ENCODE data around the gene ATF6.

The ATF6 gene

GRCh38 chr1:161966067-161966466 is 199.9 kb downstream of the ATF6 start:
- no peak for DNase-seq (ENCODE audit: low read depth, low spot score)

GRCh38 chr1:161970036-161970435 is 203.9 kb downstream of the ATF6 start:
- no peak for DNase-seq (ENCODE audit: low read depth, low spot score)

GRCh38 chr1:161970633-161971032 is 204.5 kb downstream of the ATF6 start:
- no peak for DNase-seq (ENCODE audit: low read depth, low spot score)

GRCh38 chr1:161972828-161973227 is 206.7 kb downstream of the ATF6 start:
- no peak for DNase-seq (ENCODE audit: low read depth, low spot score)

- DNase-seq (ENCODE audit: low read depth, low spot score) = no peak
These were observed 208.1 kb downstream of the ATF6 start for GRCh38 chr1:161973924-161974845.

GRCh38 chr1:161978011-161978790 is 212.1 kb downstream of the ATF6 start:
- no peak for DNase-seq (ENCODE audit: low read depth, low spot score)

GRCh38 chr1:161981126-161981525 is 215.0 kb downstream of the ATF6 start:
- DNase-seq (ENCODE audit: low read depth, low spot score) = no peak

- no peak for DNase-seq (ENCODE audit: low read depth, low spot score)
These were observed 215.8 kb downstream of the ATF6 start for GRCh38 chr1:161981735-161982506.

- DNase-seq (ENCODE audit: low read depth, low spot score) = no peak
These were observed 216.4 kb downstream of the ATF6 start for GRCh38 chr1:161982507-161982895.

- no peak for DNase-seq (ENCODE audit: low read depth, low spot score)
These were observed 216.8 kb downstream of the ATF6 start for GRCh38 chr1:161982917-161983316.

- DNase-seq (ENCODE audit: low read depth, low spot score) = no peak
These were observed 217.6 kb downstream of the ATF6 start for GRCh38 chr1:161983725-161984124.

- no peak for DNase-seq (ENCODE audit: low read depth, low spot score)
These were observed 219.2 kb downstream of the ATF6 start for GRCh38 chr1:161985301-161985822.

GRCh38 chr1:161986328-161986727 is 220.2 kb downstream of the ATF6 start:
- no peak for DNase-seq (ENCODE audit: low read depth, low spot score)

GRCh38 chr1:161987303-161987702 is 221.2 kb downstream of the ATF6 start:
- no peak for DNase-seq (ENCODE audit: low read depth, low spot score)

GRCh38 chr1:161987872-161988271 is 221.8 kb downstream of the ATF6 start:
- DNase-seq (ENCODE audit: low read depth, low spot score) = no peak

- DNase-seq (ENCODE audit: low read depth, low spot score) = no peak
These were observed 222.3 kb downstream of the ATF6 start for GRCh38 chr1:161988413-161988812.

- no peak for DNase-seq (ENCODE audit: low read depth, low spot score)
These were observed 223.0 kb downstream of the ATF6 start for GRCh38 chr1:161989108-161989507.

GRCh38 chr1:161989786-161990185 is 223.7 kb downstream of the ATF6 start:
- DNase-seq (ENCODE audit: low read depth, low spot score) = no peak

- DNase-seq (ENCODE audit: low read depth, low spot score) = no peak
These were observed 227.5 kb downstream of the ATF6 start for GRCh38 chr1:161993576-161993975.

GRCh38 chr1:161994175-161994668 is 228.1 kb downstream of the ATF6 start:
- no peak for DNase-seq (ENCODE audit: low read depth, low spot score)

- DNase-seq (ENCODE audit: low read depth, low spot score) = no peak
These were observed 231.0 kb downstream of the ATF6 start for GRCh38 chr1:161997152-161997551.

- DNase-seq (ENCODE audit: low read depth, low spot score) = no peak
These were observed 232.7 kb downstream of the ATF6 start for GRCh38 chr1:161998811-161999210.
